Testis (tissue), 3 donors: ENCODE results near the gene SLC39A3. TPM values are rescaled to one million over a fixed set of nuclear protein-coding genes. Genes with fewer than 3 reads are reported as not detected.

ENCODE experiments used
- DNase-seq: peaks from one replicate; pipeline ENCODE4 v3.0.0-alpha.2; 2019
- H3K27ac ChIP-seq, 2 donors: fragments of 200-600 bp; sonication (generic); one replicate each; pipeline ENCODE4 v1.5.1; 2019
- H3K27me3 ChIP-seq: fragments of 200-600 bp; sonication (generic); one replicate; pipeline ENCODE4 v1.5.1; 2019
- H3K36me3 ChIP-seq: fragments of 200-600 bp; sonication (generic); one replicate; pipeline ENCODE4 v1.5.1; 2017; ENCODE audit warnings: low read depth; ENCODE audit errors: missing control alignments
- H3K4me1 ChIP-seq: fragments of 200-600 bp; sonication (generic); one replicate; pipeline ENCODE4 v1.5.1; 2019
- H3K4me3 ChIP-seq, 2 donors: fragments of 200-600 bp; sonication (generic); one replicate each; pipeline ENCODE4 v1.5.1; 2017 to 2019
- H3K9me3 ChIP-seq: fragments of 200-600 bp; sonication (generic); one replicate; pipeline ENCODE4 v1.5.1; 2017
- CTCF ChIP-seq, 3 experiments: fragments of 450-650 bp in 2 of 3; fragments of 200-600 bp in 1 of 3; sonication (generic) in 1 of 3; IDR thresholded peaks; one replicate each; pipeline ENCODE4 v1.5.1; 2016 to 2019; ENCODE audit warnings: antibody characterized with exemption in 3 of 3, mild to moderate bottlenecking in 2 of 3, moderate library complexity in 1 of 3
- POLR2A ChIP-seq: fragments of 450-650 bp; IDR thresholded peaks from one replicate; pipeline ENCODE4 v1.6.1; 2017; ENCODE audit warnings: antibody characterized with exemption, mild to moderate bottlenecking, moderate library complexity
- WGBS, 2 donors: methylation state at CpG; one replicate each; pipeline ENCODE4 v1.1.5; 2018; 5-methylcytosine and 5-hydroxymethylcytosine counted together
- intact Hi-C: fragments of 100-400 bp; cut with DNase I; formaldehyde crosslinking; loops from one replicate; pipeline ENCODE4 v1.15.1; 2023; ENCODE audit warnings: low total_unique reads
- polyA plus RNA-seq: library from polyadenylated mRNA; stranded (reverse); fragments of 350-450 nt; fragmentation: Illumina TruSeq; extraction: RNeasy Lipid Tissue Mini Kit (QIAGEN cat#74804); gene quantifications from one replicate; pipeline ENCODE4 v1.2.3, GENCODE V29; 2014; ENCODE audit warnings: low read depth, low replicate concordance; ENCODE audit not compliant: insufficient read depth
- total RNA-seq, 2 donors: library from RNA; depleted of rRNA; stranded (reverse); fragments of >200 nt; gene quantifications; one replicate each; pipeline ENCODE4 v1.2.3, GENCODE V29; 2016

The SLC39A3 gene
- total and polyA plus RNA-seq, 3 donors from 2014 or later, result 126 to 198 (median 160) TPM

GRCh38 chr19:2761309-2761677, 21.5 kb upstream of the SLC39A3 start:
- Histone ChIP-seq H3K4me1 (no peaks in the 10 kb centered on the region), H3K27me3 (no peaks in the 10 kb centered on the region), H3K9me3 (no peaks in the 10 kb centered on the region), H3K4me3 (no peak overlapping the region), H3K27ac (no peak overlapping the region), H3K36me3 (no peaks in the 10 kb centered on the region)
- 94 to 100% methylated on average over 2 to 16 of the region's 16 CpGs for WGBS, 2 donors
- no peak for TF ChIP-seq POLR2A
- TF ChIP-seq CTCF (IDR thresholded peaks at IDR 0.05), result no peak
- intact Hi-C loops, result no loop called here
- no peak for DNase-seq

DNA sequence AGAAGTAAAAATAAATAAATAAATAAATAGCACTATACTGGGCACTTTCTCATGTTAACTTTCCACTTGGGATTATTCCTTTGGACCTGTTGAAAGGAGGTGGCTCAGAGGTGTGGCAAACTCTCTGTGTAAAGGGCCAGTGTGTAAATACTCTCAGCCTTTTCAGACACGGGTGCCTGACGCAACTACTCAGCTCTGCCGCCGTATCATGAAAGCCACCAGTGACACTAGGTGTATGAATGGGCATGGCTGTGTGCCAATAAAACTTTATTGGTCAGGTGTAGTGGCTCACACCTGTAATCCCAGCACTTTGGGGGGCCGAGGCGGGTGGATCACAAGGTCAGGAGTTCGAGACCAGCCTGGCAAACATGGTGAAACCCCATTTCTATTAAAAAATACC, 20.1 kb upstream of the SLC39A3 start:
- Histone ChIP-seq H3K27me3 (no peaks in the 10 kb centered on the region), H3K36me3 (no peaks in the 10 kb centered on the region), H3K27ac (no peak overlapping the region), H3K4me1 (no peaks in the 10 kb centered on the region), H3K4me3 (no peak overlapping the region), H3K9me3 (no peaks in the 10 kb centered on the region)
- TF ChIP-seq POLR2A, result no peak
- TF ChIP-seq CTCF (IDR thresholded peaks at IDR 0.05), result no peak
- DNase-seq, result no peak
- WGBS, 2 donors, result 95 to 98% methylated on average over 3 to 7 of the region's 7 CpGs
- intact Hi-C loops, result no loop called here

- no peak for TF ChIP-seq POLR2A
- TF ChIP-seq CTCF (IDR thresholded peaks at IDR 0.05), result no peak
- Histone ChIP-seq H3K4me1 (no peaks in the 10 kb centered on the region), H3K27ac (no peak overlapping the region), H3K36me3 (no peaks in the 10 kb centered on the region), H3K4me3 (no peak overlapping the region), H3K27me3 (no peaks in the 10 kb centered on the region), H3K9me3 (no peaks in the 10 kb centered on the region)
- DNase-seq, result no peak
- WGBS, 2 donors, result 92 to 94% methylated on average over 17 of the region's 17 CpGs
- intact Hi-C loops, result no loop called here
Measured at GRCh38 chr19:2759362-2759761, 19.5 kb upstream of the SLC39A3 start.

DNA sequence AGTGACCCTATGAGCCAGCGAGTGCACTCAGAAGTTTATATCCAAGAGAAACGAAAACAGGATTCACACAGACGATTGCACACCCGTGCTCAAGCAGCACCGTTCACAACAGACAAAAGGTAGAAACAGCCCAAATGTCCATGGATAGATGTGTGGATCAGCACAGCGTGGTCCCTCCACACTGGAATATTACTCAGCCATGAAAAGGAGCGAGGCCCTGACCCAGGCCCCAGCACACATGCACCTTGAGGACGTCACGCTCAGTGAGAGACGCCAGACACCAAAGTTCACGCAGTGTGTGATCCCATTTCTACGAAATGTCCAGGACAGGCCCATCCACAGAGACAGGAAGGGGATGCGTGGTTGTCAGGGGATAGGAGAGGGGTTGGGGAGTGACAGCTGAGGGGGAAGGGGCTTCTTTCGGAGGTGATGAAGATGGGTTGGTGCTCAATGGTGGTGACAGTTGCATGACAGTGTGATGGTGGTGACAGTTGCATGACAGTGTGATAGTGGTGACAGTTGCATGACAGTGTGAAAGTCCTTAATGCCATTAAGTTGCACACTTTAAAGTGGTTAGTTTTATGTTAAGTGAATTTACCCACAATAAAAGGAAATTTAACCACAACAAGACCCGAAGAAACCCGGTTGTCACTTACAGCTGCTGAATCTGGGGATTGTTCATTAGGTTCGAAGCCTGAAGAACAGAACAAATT, 18.9 kb upstream of the SLC39A3 start:
- H3K4me3 ChIP-seq, result no peak overlapping the region
- H3K27ac ChIP-seq, result no peak overlapping the region
- H3K9me3 ChIP-seq, result no peaks in the 10 kb centered on the region
- H3K27me3 ChIP-seq, result no peaks in the 10 kb centered on the region
- intact Hi-C loops, result no loop called here
- 89 to 92% methylated on average over 17 of the region's 17 CpGs for WGBS, 2 donors
- no peaks in the 10 kb centered on the region for H3K4me1 ChIP-seq
- DNase-seq, result no peak
- TF ChIP-seq POLR2A (no peak), CTCF (IDR thresholded peaks at IDR 0.05) (no peak)
- no peaks in the 10 kb centered on the region for H3K36me3 ChIP-seq
